Neuronal stem cell (in vitro differentiated cells): Measurements from ENCODE around the gene LILRA5.
"Not testable (repeated sequence)": the region's sequence is repeated elsewhere in the genome, so short reads cannot be mapped to it uniquely, and the experiment has no call there.

Experiments
- DNase-seq: peaks from one replicate; pipeline ENCODE4 v3.0.0-alpha.2; 2013; ENCODE audit warnings: low spot score
- H2AFZ ChIP-seq: one replicate; pipeline ENCODE4 v1.6.1; 2013; ENCODE audit warnings: mild to moderate bottlenecking, low read length, inconsistent platforms
- H2AK5ac ChIP-seq: 2 replicates; pipeline ENCODE4 v1.6.1; 2013; ENCODE audit warnings: low read depth, mild to moderate bottlenecking, inconsistent platforms, low read length, moderate library complexity, mixed read lengths
- H2BK120ac ChIP-seq: 2 replicates; pipeline ENCODE4 v1.6.1; 2013; ENCODE audit warnings: low read depth, mild to moderate bottlenecking, inconsistent platforms, low read length, moderate library complexity, mixed read lengths
- H2BK12ac ChIP-seq: one replicate; pipeline ENCODE4 v1.6.1; 2013; ENCODE audit warnings: low read length, inconsistent platforms
- H2BK15ac ChIP-seq: 2 replicates; pipeline ENCODE4 v1.6.1; 2013; ENCODE audit warnings: mild to moderate bottlenecking, low read length, inconsistent platforms, mixed read lengths
- H2BK5ac ChIP-seq: one replicate; pipeline ENCODE4 v1.6.1; 2013; ENCODE audit warnings: inconsistent platforms, mild to moderate bottlenecking, low read length, moderate library complexity
- H3K14ac ChIP-seq: one replicate; pipeline ENCODE4 v1.6.1; 2013; ENCODE audit warnings: low read length, inconsistent platforms
- H3K18ac ChIP-seq: 2 replicates; pipeline ENCODE4 v1.6.1; 2013; ENCODE audit warnings: low read length, inconsistent platforms
- H3K23ac ChIP-seq: 2 replicates; pipeline ENCODE4 v1.6.1; 2013; ENCODE audit warnings: low read depth, mild to moderate bottlenecking, mixed read lengths, low read length, inconsistent platforms; ENCODE audit not compliant: poor library complexity
- H3K27ac ChIP-seq: replicated peaks from 3 replicates; pipeline ENCODE4 v1.5.1; 2013; ENCODE audit warnings: low read length, inconsistent platforms
- H3K27me3 ChIP-seq, 3 experiments: 2 replicates each; pipeline ENCODE4 v1.6.1; 2013; ENCODE audit warnings: low read length in 3 of 3, mild to moderate bottlenecking in 2 of 3, inconsistent platforms in 1 of 3, low read depth in 1 of 3, mixed read lengths in 1 of 3, moderate library complexity in 1 of 3; ENCODE audit not compliant: control insufficient read depth in 3 of 3, insufficient read depth in 3 of 3
- H3K36me3 ChIP-seq, 2 donors: replicated peaks in 1 of 2; 2 replicates each; pipeline ENCODE4 v1.6.1; 2013; ENCODE audit warnings: low read length in 2 of 2; ENCODE audit not compliant: control insufficient read depth in 2 of 2, insufficient read depth in 2 of 2
- H3K4ac ChIP-seq: 2 replicates; pipeline ENCODE4 v1.6.1; 2013; ENCODE audit warnings: inconsistent platforms, mild to moderate bottlenecking, low read length, moderate library complexity
- H3K4me1 ChIP-seq, 2 donors: 1 replicate in 1 of 2; 2 replicates in 1 of 2; pipeline ENCODE4 v1.6.1; 2013; ENCODE audit warnings: low read length in 2 of 2, low read depth in 1 of 2; ENCODE audit not compliant: control insufficient read depth in 2 of 2, insufficient read depth in 1 of 2
- H3K4me2 ChIP-seq: one replicate; pipeline ENCODE4 v1.6.1; 2013; ENCODE audit warnings: mild to moderate bottlenecking, low read length, inconsistent platforms; ENCODE audit not compliant: insufficient read depth, poor library complexity, severe bottlenecking
- H3K4me3 ChIP-seq, 2 donors: 2 replicates each; pipeline ENCODE4 v1.5.1; 2013; ENCODE audit warnings: low read length in 2 of 2, mild to moderate bottlenecking in 2 of 2, inconsistent platforms in 1 of 2, moderate library complexity in 1 of 2
- H3K79me1 ChIP-seq: one replicate; pipeline ENCODE4 v1.6.1; 2013; ENCODE audit warnings: low read depth, mild to moderate bottlenecking, inconsistent platforms, low read length, moderate library complexity
- H3K9ac ChIP-seq: one replicate; pipeline ENCODE4 v1.6.1; 2013; ENCODE audit warnings: mild to moderate bottlenecking, low read depth, low read length, inconsistent platforms; ENCODE audit not compliant: poor library complexity
- H3K9me3 ChIP-seq, 2 donors: replicated peaks in 1 of 2; 2 replicates each; pipeline versions ENCODE3 to v1.6.1; 2013; ENCODE audit warnings: low read length in 2 of 2, mild to moderate bottlenecking in 2 of 2, inconsistent platforms in 1 of 2, low read depth in 1 of 2, mixed read lengths in 1 of 2, moderate library complexity in 1 of 2; ENCODE audit not compliant: control insufficient read depth in 2 of 2, insufficient read depth in 1 of 2
- H4K8ac ChIP-seq: one replicate; pipeline ENCODE4 v1.6.1; 2013; ENCODE audit warnings: low read depth, mild to moderate bottlenecking, inconsistent platforms, low read length, moderate library complexity
- H4K91ac ChIP-seq: one replicate; pipeline ENCODE4 v1.6.1; 2013; ENCODE audit warnings: low read length, low read depth, mild to moderate bottlenecking, inconsistent platforms; ENCODE audit not compliant: poor library complexity
- WGBS, 2 donors: extraction: QIAGEN DNeasy Blood & Tissue Kit; methylation state at CpG; one replicate each; pipeline ENCODE4 v1.1.7; 2013; ENCODE audit warnings: missing lambda C conversion rate in 2 of 2, mixed read lengths in 1 of 2; ENCODE audit not compliant: insufficient read length in 2 of 2, insufficient replicate concordance in 1 of 2; ENCODE audit errors: extremely low coverage in 2 of 2; 5-methylcytosine and 5-hydroxymethylcytosine counted together

The LILRA5 gene

DNA sequence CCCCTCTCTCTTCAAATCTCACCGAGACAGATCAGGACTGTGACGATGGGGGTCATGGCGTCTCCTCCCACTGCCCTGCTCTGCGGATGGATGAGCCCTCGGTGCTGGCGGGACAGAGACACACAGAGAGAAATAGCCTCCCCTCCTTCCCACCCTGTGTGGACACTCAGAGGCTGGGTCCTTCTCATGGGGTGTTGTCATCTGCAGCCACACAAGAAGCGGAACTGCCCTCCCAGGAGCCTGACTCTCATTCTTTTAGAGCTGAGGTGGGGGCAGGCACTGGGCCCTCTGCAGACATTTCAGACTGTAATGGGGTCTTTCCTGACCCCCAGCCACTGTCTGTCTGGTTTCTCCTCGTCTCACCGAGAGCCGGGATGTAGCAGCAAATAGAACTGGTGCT, 32.5 kb downstream of the LILRA5 start:
- not testable (repeated sequence) for H3K4me1 ChIP-seq, DNase-seq, H3K4me2 ChIP-seq, H3K4ac ChIP-seq, H4K8ac ChIP-seq, H3K9ac ChIP-seq, H3K18ac ChIP-seq, H3K4me3 ChIP-seq, H4K91ac ChIP-seq, H3K36me3 ChIP-seq, H3K27ac ChIP-seq, H3K14ac ChIP-seq, H2BK5ac ChIP-seq, H2BK15ac ChIP-seq, H3K23ac ChIP-seq, H3K79me1 ChIP-seq, H3K27me3 ChIP-seq, H2BK12ac ChIP-seq, H2AK5ac ChIP-seq, H2AFZ ChIP-seq, H3K9me3 ChIP-seq, H2BK120ac ChIP-seq
- WGBS, 2 donors: no CpG with 5 or more reads among the region's 10 CpGs

- not testable (repeated sequence) for H3K4me3 ChIP-seq, H2BK15ac ChIP-seq, H2AK5ac ChIP-seq, H3K27me3 ChIP-seq, H2BK120ac ChIP-seq, H3K27ac ChIP-seq, H3K79me1 ChIP-seq, H3K9ac ChIP-seq, H3K14ac ChIP-seq, H4K8ac ChIP-seq, H3K9me3 ChIP-seq, H3K4me2 ChIP-seq, H3K18ac ChIP-seq, H3K4me1 ChIP-seq, H2BK5ac ChIP-seq, H3K4ac ChIP-seq, H3K36me3 ChIP-seq, H2BK12ac ChIP-seq, DNase-seq, H3K23ac ChIP-seq, H2AFZ ChIP-seq, H4K91ac ChIP-seq
- WGBS, 2 donors: no CpG with 5 or more reads among the region's 4 CpGs
These were observed 32.9 kb downstream of the LILRA5 start for GRCh38 chr19:54280025-54280424.

GRCh38 chr19:54279406-54279962, 33.5 kb downstream of the LILRA5 start:
- Histone ChIP-seq H3K9me3 (no peaks in the 10 kb centered on the region), H2BK120ac (no peak overlapping the region), H4K8ac (no peak overlapping the region)

GRCh38 chr19:54278571-54279195, 34.3 kb downstream of the LILRA5 start:
- H3K4me1 ChIP-seq, H3K4me3 ChIP-seq, H3K18ac ChIP-seq, H2BK5ac ChIP-seq, DNase-seq, H3K27ac ChIP-seq, H4K8ac ChIP-seq, H3K27me3 ChIP-seq, H2BK12ac ChIP-seq, H3K4ac ChIP-seq, H3K9me3 ChIP-seq, H3K79me1 ChIP-seq, H3K9ac ChIP-seq, H3K4me2 ChIP-seq, H3K36me3 ChIP-seq, H3K14ac ChIP-seq, H4K91ac ChIP-seq, H3K23ac ChIP-seq, H2AK5ac ChIP-seq, H2BK120ac ChIP-seq, H2AFZ ChIP-seq, H2BK15ac ChIP-seq: not testable (repeated sequence)
- WGBS, 2 donors: no CpG with 5 or more reads among the region's 15 CpGs

More at GRCh38 chr19:54279406-54279962, 33.5 kb downstream of the LILRA5 start:
- no peak overlapping the region for H3K4me2 ChIP-seq
- DNase-seq: no peak
- WGBS, 2 donors: no CpG with 5 or more reads among the region's 18 CpGs
- H3K23ac ChIP-seq: no peak overlapping the region
- H3K18ac ChIP-seq: no peak overlapping the region
- no peak overlapping the region for H2BK12ac ChIP-seq
- no peaks in the 10 kb centered on the region for H3K4me1 ChIP-seq
- no peaks in the 10 kb centered on the region for H3K79me1 ChIP-seq
- H3K27ac ChIP-seq: no peak overlapping the region
- H3K27me3 ChIP-seq: peaks cover 0 to 10% (median 0%) of the 10 kb centered on the region in 3 experiments
- no peak overlapping the region for H4K91ac ChIP-seq
- no peaks in the 10 kb centered on the region for H3K36me3 ChIP-seq
- H3K14ac ChIP-seq: no peak overlapping the region
- H3K4me3 ChIP-seq: no peak overlapping the region
- H2AFZ ChIP-seq: no peak overlapping the region
- H2BK15ac ChIP-seq: no peak overlapping the region
- no peak overlapping the region for H2AK5ac ChIP-seq
- H3K4ac ChIP-seq: no peak overlapping the region
- no peak overlapping the region for H3K9ac ChIP-seq
- H2BK5ac ChIP-seq: no peak overlapping the region
